RWPE1 (cell line): ENCODE measurements around the gene TMEM132C.
"Not testable (repeated sequence)": the region's sequence is repeated elsewhere in the genome, so short reads cannot be mapped to it uniquely, and the experiment has no call there.

Experiments used
- CTCF ChIA-PET: fragments of 350-600 bp; sonication (Branson Sonifier 250); formaldehyde crosslinking; extraction: SDS; loops from one replicate; lab custom pipeline; 2021; lab: Yijun Ruan, JAX
- POLR2A ChIA-PET: fragments of 400-600 bp; formaldehyde crosslinking; extraction: SDS; loops from one replicate; lab custom pipeline; 2020; ENCODE audit warnings: antibody characterized with exemption; ENCODE audit not compliant: low non-redundant PET; lab: Yijun Ruan, JAX
- DNase-seq: peaks from one replicate; pipeline ENCODE4 v3.0.0; 2012; ENCODE audit warnings: low spot score
- H3K27ac ChIP-seq: fragments of 450-650 bp; 2 replicates; pipeline ENCODE4 v1.5.1; 2017
- CTCF ChIP-seq: fragments of 450-650 bp; conservative IDR thresholded peaks from 2 replicates; pipeline ENCODE4 v1.5.1; 2017; ENCODE audit warnings: low read depth, mild to moderate bottlenecking

Gene TMEM132C

GRCh38 chr12:128245121-128245520 lies 21.8 kb upstream of the TMEM132C start:
- no peak overlapping the region for H3K27ac ChIP-seq
- POLR2A ChIA-PET, result no interaction called here
- TF ChIP-seq CTCF, result no peak
- CTCF ChIA-PET, result no interaction called here
- DNase-seq, result no peak

DNA sequence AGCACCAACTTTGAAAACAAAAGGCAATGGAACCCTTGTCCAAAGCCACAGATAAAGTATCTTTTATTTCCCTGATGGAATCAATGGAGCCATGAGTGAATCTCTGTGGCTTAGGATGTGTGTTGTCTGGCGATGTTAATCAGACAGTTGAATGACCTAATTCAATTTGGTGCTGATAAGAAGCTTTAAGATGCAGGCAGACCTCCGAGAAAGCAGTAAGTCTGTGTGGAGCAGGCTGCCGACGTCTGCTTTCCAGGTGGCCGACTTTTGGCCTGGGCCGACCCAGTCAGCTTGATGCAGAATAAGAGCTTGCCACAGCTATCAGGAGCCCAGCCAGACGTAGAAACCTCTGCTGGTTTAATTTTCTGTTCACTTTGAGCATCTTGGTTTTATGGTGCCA lies 21.1 kb upstream of the TMEM132C start:
- H3K27ac ChIP-seq, result no peak overlapping the region
- ChIA-PET POLR2A (no interaction called here), CTCF (no interaction called here)
- no peak for DNase-seq
- TF ChIP-seq CTCF, result no peak

- POLR2A ChIA-PET, result no interaction called here
- no peak overlapping the region for H3K27ac ChIP-seq
- CTCF ChIA-PET, result no interaction called here
- no peak for TF ChIP-seq CTCF
- DNase-seq, result no peak
Observed at GRCh38 chr12:128250096-128250495, 16.9 kb upstream of the TMEM132C start.

- H3K27ac ChIP-seq, POLR2A ChIA-PET, CTCF ChIA-PET: not testable (repeated sequence)
Observed at GRCh38 chr12:128253829-128254228, 13.1 kb upstream of the TMEM132C start.

DNA sequence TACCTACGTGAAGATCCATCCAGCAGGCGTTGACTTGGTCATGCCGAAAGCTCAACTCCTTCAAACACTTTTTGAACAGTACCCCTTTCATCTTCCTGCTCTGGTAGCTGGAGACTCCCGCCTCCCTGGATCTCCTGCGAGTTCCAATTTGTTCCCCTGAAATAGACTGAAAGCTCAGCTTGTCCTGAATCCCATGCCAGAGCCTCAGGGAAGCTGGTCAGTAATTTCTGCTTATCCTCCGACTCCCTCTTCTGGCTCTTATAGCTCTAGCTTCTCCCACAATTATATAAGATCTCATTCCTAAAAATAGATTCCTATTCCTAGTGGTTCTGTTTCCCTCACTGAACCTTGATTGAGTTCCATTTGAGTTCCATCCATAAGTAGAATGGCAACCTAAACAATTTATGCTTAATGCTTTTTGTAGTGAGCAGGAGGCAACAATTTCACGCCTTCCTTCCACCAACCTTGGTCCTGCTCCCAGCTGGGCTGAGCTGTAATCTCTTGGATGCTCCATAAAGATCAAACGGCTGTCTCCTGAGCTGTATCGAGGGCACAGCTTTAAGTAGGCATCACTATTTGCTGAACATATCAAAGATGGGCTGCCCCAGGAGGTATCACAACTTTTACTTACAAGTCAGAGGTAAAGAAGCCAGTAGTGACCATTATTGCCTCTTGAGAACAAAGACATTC lies 8.0 kb upstream of the TMEM132C start:
- POLR2A ChIA-PET, result no interaction called here
- DNase-seq, result no peak
- TF ChIP-seq CTCF, result no peak
- CTCF ChIA-PET, result interaction anchor here (0.6 to 1.1 kb wide), 6 partner anchors 9 to 1653 kb away, joined by 3 to 4 read pairs (median 3); no protein-coding TSS in a partner anchor
- H3K27ac ChIP-seq, result no peak overlapping the region

More at GRCh38 chr12:128253829-128254228, 13.1 kb upstream of the TMEM132C start:
- DNase-seq, result not testable (repeated sequence)

DNA sequence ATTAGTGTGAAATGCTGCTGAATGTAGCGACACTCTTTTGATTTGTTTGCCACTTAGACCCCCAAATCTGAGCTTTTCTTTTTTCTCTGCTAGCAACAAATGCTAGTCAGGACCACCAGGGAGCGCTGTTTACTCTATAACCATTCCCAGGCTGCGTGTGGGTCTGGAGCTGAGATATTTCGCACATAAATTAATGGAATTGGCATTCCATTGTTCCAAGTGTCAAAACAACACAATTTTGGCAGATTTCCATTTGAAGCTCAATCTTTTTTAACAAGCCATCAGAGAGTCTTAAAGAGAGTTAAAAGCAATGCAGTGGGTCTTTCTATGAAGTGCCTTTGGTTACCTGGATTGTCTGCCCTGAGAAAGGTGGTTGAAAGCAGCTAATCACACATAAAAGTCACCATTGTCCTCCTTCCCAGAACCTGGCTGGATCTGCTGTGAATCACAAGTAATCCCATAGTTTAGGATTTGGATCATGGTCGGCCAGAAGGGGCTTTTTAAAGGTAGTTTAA lies 7.4 kb upstream of the TMEM132C start:
- ChIA-PET CTCF (interaction anchor here (0.6 to 1.1 kb wide), 4 partner anchors 8 to 1652 kb away, joined by 3 to 4 read pairs (median 3); no protein-coding TSS in a partner anchor), POLR2A (no interaction called here)
- no peak for TF ChIP-seq CTCF
- H3K27ac ChIP-seq, result no peak overlapping the region
- no peak for DNase-seq

GRCh38 chr12:128261757-128262156 lies 5.2 kb upstream of the TMEM132C start:
- ChIA-PET CTCF (no interaction called here), POLR2A (no interaction called here)
- H3K27ac ChIP-seq, result no peak overlapping the region
- DNase-seq, result no peak
- TF ChIP-seq CTCF, result no peak
